HEK293T (cell line): ENCODE measurements around the gene LCE1F.

Experiments
- ELF4 ChIP-seq: fragments of 450-650 bp; IDR thresholded peaks from 2 replicates; pipeline ENCODE4 v1.6.1; 2017; ENCODE audit warnings: antibody characterized with exemption
- FOXA1 ChIP-seq: fragments of 450-650 bp; IDR thresholded peaks from 2 replicates; pipeline ENCODE4 v1.6.1; 2016; ENCODE audit warnings: mild to moderate bottlenecking
- FOXK2 ChIP-seq: fragments of 450-650 bp; IDR thresholded peaks from 2 replicates; pipeline ENCODE4 v1.6.1; 2016; ENCODE audit warnings: mild to moderate bottlenecking
- NFRKB ChIP-seq: fragments of 450-650 bp; IDR thresholded peaks from 2 replicates; pipeline ENCODE4 v1.6.1; 2016; ENCODE audit warnings: mild to moderate bottlenecking, moderate library complexity
- SUZ12 ChIP-seq: fragments of 450-650 bp; IDR thresholded peaks from 2 replicates; pipeline ENCODE4 v1.6.1; 2016; ENCODE audit warnings: mild to moderate bottlenecking
- ZNF384 ChIP-seq: fragments of 450-650 bp; IDR thresholded peaks from 2 replicates; pipeline ENCODE4 v1.6.1; 2016

- TF ChIP-seq FOXA1 (no peak), ELF4 (no peak), NFRKB (no peak), FOXK2 (no peak), ZNF384 (no peak), SUZ12 (no peak)
These were observed 2.7 kb downstream of the LCE1F start for GRCh38 chr1:152777510-152778137.
